Measurements from ENCODE around the gene TAAR6. TPM values are rescaled to one million over a fixed set of nuclear protein-coding genes. Genes with fewer than 3 reads are reported as not detected.

The TAAR6 gene
- total and polyA plus RNA-seq, 2 of the 8 experiments (the other 6 are each of a cell fraction or from before 2014, with no cell fraction given): 0.06 TPM; not detected in 1

DNA sequence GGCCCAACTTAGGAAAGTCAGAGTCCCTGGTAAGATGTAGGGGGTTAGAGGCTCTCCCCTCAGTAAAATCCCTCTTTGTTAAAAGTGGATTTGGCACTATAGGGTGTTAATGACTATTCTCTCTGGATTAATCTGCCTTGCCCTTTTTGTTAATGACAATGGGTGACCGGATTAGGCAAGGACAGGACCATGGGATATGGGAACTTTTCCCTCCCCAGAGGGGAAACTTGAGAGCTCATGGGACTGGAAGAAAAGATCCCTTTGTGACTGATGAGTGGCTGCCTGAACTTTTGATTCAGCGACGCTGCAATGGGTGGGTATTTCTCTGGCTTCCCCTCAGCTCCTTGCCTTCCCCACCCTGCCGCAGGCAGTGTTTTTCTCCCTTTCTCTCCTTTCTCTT is 44.3 kb upstream of the TAAR6 start:
- TF ChIP-seq NANOG (IDR thresholded peaks at IDR 0.05; ENCODE audit: insufficient read depth, low read depth, low read length, poor library complexity, severe bottlenecking) (no peak), GTF2F1 (IDR thresholded peaks at IDR 0.05; ENCODE audit: borderline replicate concordance, low read depth, low read length) (no peak)
- H3K14ac ChIP-seq (ENCODE audit: insufficient read length): no peak overlapping the region
- H3K9me3 ChIP-seq (ENCODE audit: insufficient read depth in 2 of 2, low read depth in 1 of 2, low read length in 1 of 2): no peaks in the 10 kb centered on the region
- H4K5ac ChIP-seq (ENCODE audit: insufficient read length, low read depth, low read length): no peak overlapping the region
- no peak overlapping the region for H3K27ac ChIP-seq (ENCODE audit: low read depth, low read length)
- no peaks in the 10 kb centered on the region for H3K36me3 ChIP-seq (ENCODE audit: control insufficient read depth in 2 of 4, insufficient read depth in 4 of 4, low read length in 3 of 4)
- peak overlapping the region; percentile 63 for H2AFZ ChIP-seq (ENCODE audit: low read length)
- no peak overlapping the region for H2AK5ac ChIP-seq (ENCODE audit: low read depth, low read length)
- H3K4me2 ChIP-seq (ENCODE audit: insufficient read depth in 1 of 2, low read depth in 2 of 2, low read length in 2 of 2): no peak overlapping the region
- no peak for FAIRE-seq
- no peak overlapping the region for H3K4ac ChIP-seq (replicated peaks; ENCODE audit: insufficient read length, low read depth, low read length)
- no peak overlapping the region for H3K18ac ChIP-seq (ENCODE audit: extremely low read depth, low read length)
- H3K79me1 ChIP-seq (ENCODE audit: low read depth, low read length): no peaks in the 10 kb centered on the region
- H4K91ac ChIP-seq (replicated peaks; ENCODE audit: insufficient read length, low read length): no peak overlapping the region
- no peak overlapping the region for H2BK15ac ChIP-seq (ENCODE audit: low read length)
- H3K23me2 ChIP-seq (ENCODE audit: low read depth, low read length): no peaks in the 10 kb centered on the region
- CTCF ChIA-PET (ENCODE audit: partially characterized antibody): interaction anchor here (1.0 to 2.3 kb wide), 3 partner anchors 13 to 243 kb away, joined by 3 to 5 read pairs (median 4); partner anchors contain the start of gene STX7
- H3K9ac ChIP-seq (replicated peaks in 1 of 4; ENCODE audit: extremely low read depth in 1 of 4, low read depth in 3 of 4, low read length in 3 of 4): no peak overlapping the region
- 70% methylated on average over 4 of the region's 4 CpGs; no CpG with 5 or more reads in 1 of the 2 experiments for WGBS, 2 experiments (ENCODE audit: extremely low coverage in 1 of 2, insufficient coverage in 1 of 2, insufficient read length in 1 of 2, insufficient replicate concordance in 2 of 2, low coverage in 1 of 2, low lambda C conversion rate in 2 of 2, missing lambda C conversion rate in 1 of 2)
- H3K79me2 ChIP-seq (ENCODE audit: control insufficient read depth in 1 of 2, insufficient read depth in 2 of 2, low read length in 2 of 2): no peaks in the 10 kb centered on the region
- H2BK20ac ChIP-seq (ENCODE audit: low read length): no peak overlapping the region
- H2BK12ac ChIP-seq (ENCODE audit: low read depth, low read length): no peak overlapping the region
- POLR2A ChIA-PET (ENCODE audit: partially characterized antibody): no interaction called here
- H3K27me3 ChIP-seq (replicated peaks in 1 of 4; ENCODE audit: control insufficient read depth in 3 of 4, extremely low read depth in 1 of 4, insufficient read depth in 3 of 4, low read length in 3 of 4): no peaks in the 10 kb centered on the region
- H3K4me3 ChIP-seq (ENCODE audit: extremely low read depth in 1 of 4, insufficient read depth in 2 of 4, low read depth in 3 of 4, low read length in 4 of 4): no peak overlapping the region
- DNase-seq (ENCODE audit: low read depth in 1 of 2, low spot score in 2 of 2): no peak
- no peak overlapping the region for H3K56ac ChIP-seq (replicated peaks; ENCODE audit: insufficient read length, low read depth, low read length)
- no peak overlapping the region for H2BK5ac ChIP-seq (ENCODE audit: low read depth, low read length)
- H3K23ac ChIP-seq (ENCODE audit: insufficient read length): no peak overlapping the region
- no peak overlapping the region for H4K8ac ChIP-seq (ENCODE audit: extremely low read depth, insufficient read depth, low read length)
- peaks cover 0 to 2% (median 0%) of the 10 kb centered on the region in 4 experiments; a peak in 2 of 7 replicates for H3K4me1 ChIP-seq (replicated peaks in 1 of 4; ENCODE audit: control insufficient read depth in 3 of 4, insufficient read depth in 4 of 4, low read length in 3 of 4)
- H4K20me1 ChIP-seq (replicated peaks in 1 of 2; ENCODE audit: control insufficient read depth in 1 of 2, insufficient read depth in 2 of 2, low read length in 2 of 2): no peaks in the 10 kb centered on the region
- H2BK120ac ChIP-seq (replicated peaks; ENCODE audit: low read depth, low read length): no peak overlapping the region
